ENCODE results near the gene KCNQ1. TPM values are rescaled to one million over a fixed set of nuclear protein-coding genes. Genes with fewer than 3 reads are reported as not detected.
"Not testable (repeated sequence)": the region's sequence is repeated elsewhere in the genome, so short reads cannot be mapped to it uniquely, and the experiment has no call there.

The KCNQ1 gene
- polyA plus RNA-seq, 1 donor from 2014 or later: not detected

DNA sequence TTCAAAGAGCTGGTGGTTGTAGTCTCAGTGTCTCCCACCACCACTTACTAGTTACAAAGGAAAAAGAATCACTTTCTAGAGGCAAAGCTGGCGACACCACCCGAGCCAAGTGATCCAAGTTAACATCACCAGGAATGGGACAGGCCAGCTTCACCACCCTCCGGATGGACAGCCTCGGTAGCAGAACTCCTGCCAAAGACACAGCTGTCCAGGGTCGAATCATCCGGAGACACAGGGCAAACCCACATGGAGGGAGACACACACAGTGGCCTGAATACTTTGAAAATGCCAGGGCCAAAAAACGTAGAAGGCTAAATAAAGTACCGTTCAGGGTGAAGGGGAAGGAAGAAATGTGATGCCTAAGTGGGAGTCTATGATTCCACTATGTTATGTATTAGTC, 33.1 kb downstream of the KCNQ1 start:
- no peaks in the 10 kb centered on the region for H4K20me1 ChIP-seq (ENCODE audit: insufficient read depth)
- no peak for TF ChIP-seq TAF1 (IDR thresholded peaks at IDR 0.05; ENCODE audit: low read depth)
- TF ChIP-seq SMC3 (conservative IDR thresholded peaks at IDR 0.05; ENCODE audit: poor library complexity): no peak
- TF ChIP-seq EP300 (conservative IDR thresholded peaks at IDR 0.05; ENCODE audit: poor library complexity, severe bottlenecking): no peak
- no peak for TF ChIP-seq MXI1 (conservative IDR thresholded peaks at IDR 0.05; ENCODE audit: poor library complexity, severe bottlenecking)
- no peak for TF ChIP-seq RAD21 (conservative IDR thresholded peaks at IDR 0.05)
- no peak for TF ChIP-seq POLR2AphosphoS5 (IDR thresholded peaks at IDR 0.05)
- no peak for TF ChIP-seq EZH2 (IDR thresholded peaks at IDR 0.05; ENCODE audit: borderline replicate concordance, insufficient read depth, low read length, poor library complexity, severe bottlenecking)
- TF ChIP-seq CTCF (IDR thresholded peaks at IDR 0.05; ENCODE audit: poor library complexity, severe bottlenecking): no peak
- no peak overlapping the region for H3K4me3 ChIP-seq (ENCODE audit: low read length)
- H3K9me2 ChIP-seq (ENCODE audit: insufficient read depth, low read length): no peaks in the 10 kb centered on the region
- H3K9me3 ChIP-seq (ENCODE audit: low read length): no peaks in the 10 kb centered on the region
- H3K4me2 ChIP-seq (ENCODE audit: low read length): no peak overlapping the region
- no peak overlapping the region for H3K9ac ChIP-seq (ENCODE audit: low read length)
- no peaks in the 10 kb centered on the region for H3F3A ChIP-seq (ENCODE audit: insufficient read depth, low read length, poor library complexity, severe bottlenecking)
- H2AFZ ChIP-seq (ENCODE audit: low read depth, low read length): no peak overlapping the region
- H3K79me2 ChIP-seq (replicated peaks; ENCODE audit: insufficient read depth, low read length): no peaks in the 10 kb centered on the region
- no peaks in the 10 kb centered on the region for H3K36me3 ChIP-seq (ENCODE audit: insufficient read depth, low read length)
- no peaks in the 10 kb centered on the region for H3K27me3 ChIP-seq (ENCODE audit: insufficient read depth, low read depth, low read length)
- H3K27ac ChIP-seq (ENCODE audit: low read length): no peak overlapping the region

DNA sequence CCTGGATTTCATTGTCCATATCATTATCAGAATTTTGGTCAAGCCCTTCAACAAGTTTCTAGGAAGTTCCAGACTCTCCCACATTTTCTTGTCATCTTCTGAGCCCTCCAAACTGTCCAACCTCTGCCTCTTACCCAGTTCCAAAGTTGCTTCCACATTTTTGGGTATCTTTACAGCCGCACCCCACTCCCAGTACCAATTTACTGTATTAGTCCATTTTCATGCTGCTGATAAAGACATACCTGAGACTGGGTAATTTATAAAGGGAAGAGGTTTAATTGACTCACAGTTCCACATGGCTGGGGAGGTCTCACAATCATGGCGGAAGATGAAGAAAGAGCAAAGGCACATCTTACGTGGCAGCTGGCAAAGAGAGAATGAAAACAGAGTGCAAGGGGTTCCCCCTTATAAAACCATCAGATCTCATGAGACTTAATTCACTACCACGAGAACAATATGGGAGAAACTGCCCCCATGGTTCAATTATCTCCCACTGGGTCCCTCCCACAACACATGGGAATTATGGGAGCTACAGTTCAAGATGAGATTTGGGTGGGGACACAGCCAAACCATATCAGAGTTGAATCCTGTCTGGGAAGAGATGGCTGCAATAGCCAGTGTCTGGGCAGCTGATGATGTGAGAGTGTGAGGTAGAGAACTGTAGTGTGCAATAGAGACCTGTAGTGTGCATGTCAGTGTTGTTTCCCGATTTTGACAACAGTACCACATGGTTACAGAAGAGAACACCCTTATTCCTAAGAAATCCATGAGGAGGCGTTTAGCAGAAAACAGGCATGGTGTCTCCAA, 35.5 kb downstream of the KCNQ1 start:
- not testable (repeated sequence) for H3F3A ChIP-seq (ENCODE audit: insufficient read depth, low read length, poor library complexity, severe bottlenecking); H3K4me3 ChIP-seq (ENCODE audit: low read length); H3K9ac ChIP-seq (ENCODE audit: low read length); H3K27me3 ChIP-seq (ENCODE audit: insufficient read depth, low read depth, low read length); H4K20me1 ChIP-seq (ENCODE audit: insufficient read depth); H3K9me2 ChIP-seq (ENCODE audit: insufficient read depth, low read length); H3K36me3 ChIP-seq (ENCODE audit: insufficient read depth, low read length); H3K4me2 ChIP-seq (ENCODE audit: low read length); H3K79me2 ChIP-seq (replicated peaks; ENCODE audit: insufficient read depth, low read length); H2AFZ ChIP-seq (ENCODE audit: low read depth, low read length); H3K9me3 ChIP-seq (ENCODE audit: low read length); H3K27ac ChIP-seq (ENCODE audit: low read length)

DNA sequence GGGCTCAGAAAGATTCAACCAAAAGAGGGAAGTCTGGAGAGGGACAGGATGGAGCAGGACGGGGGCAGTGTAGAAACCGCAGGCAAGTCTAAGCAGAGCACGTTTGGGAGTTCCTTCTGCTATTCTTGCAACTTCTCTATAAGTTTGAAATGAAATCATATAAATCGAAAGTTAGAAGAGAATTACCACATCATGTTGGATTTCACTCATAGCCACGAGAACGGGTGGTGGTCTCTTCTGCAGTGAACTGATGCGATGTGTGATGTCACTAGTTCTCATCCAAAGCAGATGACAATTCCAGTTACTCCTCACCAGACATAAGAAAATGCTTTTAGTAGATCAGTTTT, 36.0 kb downstream of the KCNQ1 start:
- Histone ChIP-seq H3K9me3 (ENCODE audit: low read length) (no peaks in the 10 kb centered on the region), H3K9ac (ENCODE audit: low read length) (no peak overlapping the region), H4K20me1 (ENCODE audit: insufficient read depth) (no peaks in the 10 kb centered on the region), H3K27me3 (ENCODE audit: insufficient read depth, low read depth, low read length) (no peaks in the 10 kb centered on the region), H3K36me3 (ENCODE audit: insufficient read depth, low read length) (no peaks in the 10 kb centered on the region), H3K4me2 (ENCODE audit: low read length) (no peak overlapping the region), H3K4me3 (ENCODE audit: low read length) (no peak overlapping the region), H3K9me2 (ENCODE audit: insufficient read depth, low read length) (no peaks in the 10 kb centered on the region), H3F3A (ENCODE audit: insufficient read depth, low read length, poor library complexity, severe bottlenecking) (no peaks in the 10 kb centered on the region), H3K27ac (ENCODE audit: low read length) (no peak overlapping the region), H2AFZ (ENCODE audit: low read depth, low read length) (no peak overlapping the region), H3K79me2 (replicated peaks; ENCODE audit: insufficient read depth, low read length) (no peaks in the 10 kb centered on the region)
- TF ChIP-seq EP300 (conservative IDR thresholded peaks at IDR 0.05; ENCODE audit: poor library complexity, severe bottlenecking) (no peak), TAF1 (IDR thresholded peaks at IDR 0.05; ENCODE audit: low read depth) (no peak), CTCF (IDR thresholded peaks at IDR 0.05; ENCODE audit: poor library complexity, severe bottlenecking) (no peak), SMC3 (conservative IDR thresholded peaks at IDR 0.05; ENCODE audit: poor library complexity) (no peak), REST (IDR thresholded peaks at IDR 0.05; ENCODE audit: borderline replicate concordance) (no peak), RAD21 (conservative IDR thresholded peaks at IDR 0.05) (no peak), MXI1 (conservative IDR thresholded peaks at IDR 0.05; ENCODE audit: poor library complexity, severe bottlenecking) (no peak), EZH2 (IDR thresholded peaks at IDR 0.05; ENCODE audit: borderline replicate concordance, insufficient read depth, low read length, poor library complexity, severe bottlenecking) (no peak), POLR2AphosphoS5 (IDR thresholded peaks at IDR 0.05) (no peak)

All from neural cell (in vitro differentiated cells).